ENCODE measurements around the gene MUC3A.
"Not testable (repeated sequence)": the region's sequence is repeated elsewhere in the genome, so short reads cannot be mapped to it uniquely, and the experiment has no call there.

GRCh38 chr7:100985033-100985797 lies 35.9 kb downstream of the MUC3A start:
- TF ChIP-seq CTCF (IDR thresholded peaks at IDR 0.05; ENCODE audit: borderline replicate concordance, extremely low read depth, low read length, poor library complexity, severe bottlenecking); EZH2 (IDR thresholded peaks at IDR 0.05; ENCODE audit: borderline replicate concordance, low read depth, low read length, severe bottlenecking): not testable (repeated sequence)

Measured in DND-41 (cell line).